Neuronal stem cell (in vitro differentiated cells): ENCODE data around the gene CUL3.

Source experiments
- DNase-seq: peaks from one replicate; pipeline ENCODE4 v3.0.0-alpha.2; 2013; ENCODE audit warnings: low spot score
- H2AFZ ChIP-seq: one replicate; pipeline ENCODE4 v1.6.1; 2013; ENCODE audit warnings: mild to moderate bottlenecking, low read length, inconsistent platforms
- H2AK5ac ChIP-seq: 2 replicates; pipeline ENCODE4 v1.6.1; 2013; ENCODE audit warnings: low read depth, mild to moderate bottlenecking, inconsistent platforms, low read length, moderate library complexity, mixed read lengths
- H2BK120ac ChIP-seq: 2 replicates; pipeline ENCODE4 v1.6.1; 2013; ENCODE audit warnings: low read depth, mild to moderate bottlenecking, inconsistent platforms, low read length, moderate library complexity, mixed read lengths
- H2BK12ac ChIP-seq: one replicate; pipeline ENCODE4 v1.6.1; 2013; ENCODE audit warnings: low read length, inconsistent platforms
- H2BK15ac ChIP-seq: 2 replicates; pipeline ENCODE4 v1.6.1; 2013; ENCODE audit warnings: mild to moderate bottlenecking, low read length, inconsistent platforms, mixed read lengths
- H2BK5ac ChIP-seq: one replicate; pipeline ENCODE4 v1.6.1; 2013; ENCODE audit warnings: inconsistent platforms, mild to moderate bottlenecking, low read length, moderate library complexity
- H3K14ac ChIP-seq: one replicate; pipeline ENCODE4 v1.6.1; 2013; ENCODE audit warnings: low read length, inconsistent platforms
- H3K18ac ChIP-seq: 2 replicates; pipeline ENCODE4 v1.6.1; 2013; ENCODE audit warnings: low read length, inconsistent platforms
- H3K23ac ChIP-seq: 2 replicates; pipeline ENCODE4 v1.6.1; 2013; ENCODE audit warnings: low read depth, mild to moderate bottlenecking, mixed read lengths, low read length, inconsistent platforms; ENCODE audit not compliant: poor library complexity
- H3K27ac ChIP-seq: replicated peaks from 3 replicates; pipeline ENCODE4 v1.5.1; 2013; ENCODE audit warnings: low read length, inconsistent platforms
- H3K27me3 ChIP-seq, 3 experiments: 2 replicates each; pipeline ENCODE4 v1.6.1; 2013; ENCODE audit warnings: low read length in 3 of 3, mild to moderate bottlenecking in 2 of 3, inconsistent platforms in 1 of 3, low read depth in 1 of 3, mixed read lengths in 1 of 3, moderate library complexity in 1 of 3; ENCODE audit not compliant: control insufficient read depth in 3 of 3, insufficient read depth in 3 of 3
- H3K36me3 ChIP-seq, 2 donors: replicated peaks in 1 of 2; 2 replicates each; pipeline ENCODE4 v1.6.1; 2013; ENCODE audit warnings: low read length in 2 of 2; ENCODE audit not compliant: control insufficient read depth in 2 of 2, insufficient read depth in 2 of 2
- H3K4ac ChIP-seq: 2 replicates; pipeline ENCODE4 v1.6.1; 2013; ENCODE audit warnings: inconsistent platforms, mild to moderate bottlenecking, low read length, moderate library complexity
- H3K4me1 ChIP-seq, 2 donors: 1 replicate in 1 of 2; 2 replicates in 1 of 2; pipeline ENCODE4 v1.6.1; 2013; ENCODE audit warnings: low read length in 2 of 2, low read depth in 1 of 2; ENCODE audit not compliant: control insufficient read depth in 2 of 2, insufficient read depth in 1 of 2
- H3K4me2 ChIP-seq: one replicate; pipeline ENCODE4 v1.6.1; 2013; ENCODE audit warnings: mild to moderate bottlenecking, low read length, inconsistent platforms; ENCODE audit not compliant: insufficient read depth, poor library complexity, severe bottlenecking
- H3K4me3 ChIP-seq, 2 donors: 2 replicates each; pipeline ENCODE4 v1.5.1; 2013; ENCODE audit warnings: low read length in 2 of 2, mild to moderate bottlenecking in 2 of 2, inconsistent platforms in 1 of 2, moderate library complexity in 1 of 2
- H3K79me1 ChIP-seq: one replicate; pipeline ENCODE4 v1.6.1; 2013; ENCODE audit warnings: low read depth, mild to moderate bottlenecking, inconsistent platforms, low read length, moderate library complexity
- H3K9ac ChIP-seq: one replicate; pipeline ENCODE4 v1.6.1; 2013; ENCODE audit warnings: mild to moderate bottlenecking, low read depth, low read length, inconsistent platforms; ENCODE audit not compliant: poor library complexity
- H3K9me3 ChIP-seq, 2 donors: replicated peaks in 1 of 2; 2 replicates each; pipeline versions ENCODE3 to v1.6.1; 2013; ENCODE audit warnings: low read length in 2 of 2, mild to moderate bottlenecking in 2 of 2, inconsistent platforms in 1 of 2, low read depth in 1 of 2, mixed read lengths in 1 of 2, moderate library complexity in 1 of 2; ENCODE audit not compliant: control insufficient read depth in 2 of 2, insufficient read depth in 1 of 2
- H4K8ac ChIP-seq: one replicate; pipeline ENCODE4 v1.6.1; 2013; ENCODE audit warnings: low read depth, mild to moderate bottlenecking, inconsistent platforms, low read length, moderate library complexity
- H4K91ac ChIP-seq: one replicate; pipeline ENCODE4 v1.6.1; 2013; ENCODE audit warnings: low read length, low read depth, mild to moderate bottlenecking, inconsistent platforms; ENCODE audit not compliant: poor library complexity
- WGBS, 2 donors: extraction: QIAGEN DNeasy Blood & Tissue Kit; methylation state at CpG; one replicate each; pipeline ENCODE4 v1.1.7; 2013; ENCODE audit warnings: missing lambda C conversion rate in 2 of 2, mixed read lengths in 1 of 2; ENCODE audit not compliant: insufficient read length in 2 of 2, insufficient replicate concordance in 1 of 2; ENCODE audit errors: extremely low coverage in 2 of 2; 5-methylcytosine and 5-hydroxymethylcytosine counted together

The CUL3 gene

GRCh38 chr2:224570328-224570993, 14.7 kb downstream of the CUL3 start:
- no peak for DNase-seq
- no peak overlapping the region for H2AK5ac ChIP-seq
- H4K91ac ChIP-seq = no peak overlapping the region
- no peak overlapping the region for H2AFZ ChIP-seq
- no peak overlapping the region for H2BK5ac ChIP-seq
- no peak overlapping the region for H2BK12ac ChIP-seq
- peaks cover 7 to 32% of the 10 kb centered on the region in 2 donors for H3K36me3 ChIP-seq
- no peaks in the 10 kb centered on the region for H3K79me1 ChIP-seq
- H3K4me1 ChIP-seq = peaks cover 5 to 12% of the 10 kb centered on the region in 2 donors
- H3K9ac ChIP-seq = no peak overlapping the region
- WGBS, 2 donors = no CpG with 5 or more reads among the region's 4 CpGs
- H3K18ac ChIP-seq = no peak overlapping the region
- no peak overlapping the region for H4K8ac ChIP-seq
- no peak overlapping the region for H3K23ac ChIP-seq
- H3K4me3 ChIP-seq = no peak overlapping the region
- H2BK15ac ChIP-seq = no peak overlapping the region
- no peaks in the 10 kb centered on the region for H3K27me3 ChIP-seq
- H2BK120ac ChIP-seq = no peak overlapping the region
- H3K14ac ChIP-seq = no peak overlapping the region
- no peak overlapping the region for H3K27ac ChIP-seq
- H3K4ac ChIP-seq = no peak overlapping the region
- no peak overlapping the region for H3K4me2 ChIP-seq
- peaks cover 5 to 14% of the 10 kb centered on the region in 2 donors for H3K9me3 ChIP-seq

- no peak overlapping the region for H2BK120ac ChIP-seq
- H3K4me2 ChIP-seq = no peak overlapping the region
- peaks cover 5 to 15% of the 10 kb centered on the region in 2 donors for H3K9me3 ChIP-seq
- H3K27me3 ChIP-seq = no peaks in the 10 kb centered on the region
- H3K79me1 ChIP-seq = no peaks in the 10 kb centered on the region
- no peak overlapping the region for H3K9ac ChIP-seq
- peaks cover 2 to 5% of the 10 kb centered on the region in 2 donors for H3K4me1 ChIP-seq
- H4K8ac ChIP-seq = no peak overlapping the region
- no peak overlapping the region for H3K14ac ChIP-seq
- no peak overlapping the region for H3K23ac ChIP-seq
- peaks cover 7 to 37% of the 10 kb centered on the region in 2 donors for H3K36me3 ChIP-seq
- no peak for DNase-seq
- H4K91ac ChIP-seq = no peak overlapping the region
- H3K18ac ChIP-seq = no peak overlapping the region
- no peak overlapping the region for H3K4ac ChIP-seq
- no peak overlapping the region for H3K4me3 ChIP-seq
- H2BK12ac ChIP-seq = no peak overlapping the region
- H2AFZ ChIP-seq = no peak overlapping the region
- no peak overlapping the region for H2AK5ac ChIP-seq
- no peak overlapping the region for H2BK15ac ChIP-seq
- H3K27ac ChIP-seq = no peak overlapping the region
- H2BK5ac ChIP-seq = no peak overlapping the region
Measured at GRCh38 chr2:224569654-224570053, 15.5 kb downstream of the CUL3 start.

- H2AK5ac ChIP-seq = no peak overlapping the region
- no peak overlapping the region for H3K9ac ChIP-seq
- H2AFZ ChIP-seq = no peak overlapping the region
- H2BK12ac ChIP-seq = no peak overlapping the region
- H3K4me2 ChIP-seq = no peak overlapping the region
- H3K4ac ChIP-seq = no peak overlapping the region
- H3K79me1 ChIP-seq = peaks cover 2% of the 10 kb centered on the region
- no peak overlapping the region for H2BK120ac ChIP-seq
- peaks cover 2% of the 10 kb centered on the region in 2 donors for H3K4me1 ChIP-seq
- no peak overlapping the region for H3K23ac ChIP-seq
- no peak for DNase-seq
- H2BK15ac ChIP-seq = no peak overlapping the region
- no peak overlapping the region for H3K18ac ChIP-seq
- H3K27me3 ChIP-seq = no peaks in the 10 kb centered on the region
- H3K27ac ChIP-seq = no peak overlapping the region
- no peak overlapping the region for H2BK5ac ChIP-seq
- H4K91ac ChIP-seq = no peak overlapping the region
- no peak overlapping the region for H3K4me3 ChIP-seq
- H4K8ac ChIP-seq = no peak overlapping the region
- WGBS, 2 donors = no CpG with 5 or more reads among the region's 4 CpGs
- H3K14ac ChIP-seq = no peak overlapping the region
- peaks cover 7 to 35% of the 10 kb centered on the region in 2 donors for H3K36me3 ChIP-seq
- H3K9me3 ChIP-seq = peaks cover 5 to 34% of the 10 kb centered on the region in 2 donors
Measured at GRCh38 chr2:224565452-224566035, 19.6 kb downstream of the CUL3 start.

GRCh38 chr2:224563537-224563936, 21.6 kb downstream of the CUL3 start:
- no peak overlapping the region for H3K4me2 ChIP-seq
- no peak overlapping the region for H4K8ac ChIP-seq

More at GRCh38 chr2:224563537-224563936, 21.6 kb downstream of the CUL3 start:
- Histone ChIP-seq H3K4me1 (no peaks in the 10 kb centered on the region), H3K4ac (no peak overlapping the region), H3K27me3 (no peaks in the 10 kb centered on the region), H3K9me3 (peaks cover 5 to 44% of the 10 kb centered on the region in 2 donors), H4K91ac (no peak overlapping the region), H2BK5ac (no peak overlapping the region), H3K27ac (no peak overlapping the region), H2AK5ac (no peak overlapping the region), H2AFZ (no peak overlapping the region), H3K79me1 (peaks cover 2% of the 10 kb centered on the region), H2BK15ac (no peak overlapping the region), H3K18ac (no peak overlapping the region), H3K36me3 (peaks cover 7 to 37% of the 10 kb centered on the region in 2 donors), H3K4me3 (no peak overlapping the region), H3K9ac (no peak overlapping the region), H3K23ac (no peak overlapping the region), H2BK120ac (no peak overlapping the region), H2BK12ac (no peak overlapping the region), H3K14ac (no peak overlapping the region)
- DNase-seq = no peak
